Hepatocyte (in vitro differentiated cells): ENCODE measurements around the gene SLC26A1. TPM values are rescaled to one million over a fixed set of nuclear protein-coding genes. Genes with fewer than 3 reads are reported as not detected.
"Not testable (repeated sequence)": the region's sequence is repeated elsewhere in the genome, so short reads cannot be mapped to it uniquely, and the experiment has no call there.

Experiments
- DNase-seq: peaks from one replicate; pipeline ENCODE4 v3.0.0-alpha.2; 2016; ENCODE audit warnings: low spot score
- H2AFZ ChIP-seq: fragments of 200-600 bp; sonication (generic); 2 replicates; pipeline ENCODE4 v1.6.0; 2016; ENCODE audit warnings: antibody characterized with exemption, mild to moderate bottlenecking
- H3K27ac ChIP-seq: fragments of 200-600 bp; sonication (generic); 2 replicates; pipeline ENCODE4 v1.5.1; 2016; ENCODE audit warnings: mild to moderate bottlenecking
- H3K27me3 ChIP-seq: fragments of 200-600 bp; sonication (generic); 2 replicates; pipeline ENCODE4 v1.6.1; 2016
- H3K36me3 ChIP-seq: fragments of 200-600 bp; sonication (generic); replicated peaks from 2 replicates; pipeline ENCODE4 v1.5.1; 2016; ENCODE audit warnings: low read depth; ENCODE audit not compliant: insufficient read depth
- H3K4me1 ChIP-seq: fragments of 200-600 bp; sonication (generic); 2 replicates; pipeline ENCODE4 v1.5.1; 2016; ENCODE audit warnings: mild to moderate bottlenecking, moderate library complexity; ENCODE audit not compliant: insufficient read depth
- H3K4me2 ChIP-seq: fragments of 200-600 bp; sonication (generic); 2 replicates; pipeline ENCODE4 v1.6.0; 2016
- H3K4me3 ChIP-seq: fragments of 200-600 bp; sonication (generic); 2 replicates; pipeline ENCODE4 v1.5.1; 2016; ENCODE audit warnings: mild to moderate bottlenecking
- H3K79me2 ChIP-seq: fragments of 200-600 bp; sonication (generic); 2 replicates; pipeline ENCODE4 v1.6.0; 2017; ENCODE audit warnings: mild to moderate bottlenecking
- H3K9me2 ChIP-seq: fragments of 200-600 bp; sonication (generic); replicated peaks from 2 replicates; pipeline ENCODE4 v1.6.0; 2017; ENCODE audit warnings: mild to moderate bottlenecking; ENCODE audit not compliant: insufficient read depth
- H3K9me3 ChIP-seq: fragments of 200-600 bp; sonication (generic); 2 replicates; pipeline ENCODE4 v1.5.1; 2016; ENCODE audit warnings: low read depth, mild to moderate bottlenecking
- H4K20me1 ChIP-seq: fragments of 200-600 bp; sonication (generic); 2 replicates; pipeline ENCODE4 v1.6.0; 2016; ENCODE audit warnings: mild to moderate bottlenecking; ENCODE audit not compliant: insufficient read depth, poor library complexity, severe bottlenecking
- CTCF ChIP-seq: fragments of 200-600 bp; sonication (generic); IDR thresholded peaks from 2 replicates; pipeline ENCODE4 v1.5.1; 2016; ENCODE audit warnings: antibody characterized with exemption, mild to moderate bottlenecking; ENCODE audit not compliant: poor library complexity
- EZH2 ChIP-seq: fragments of 200-600 bp; sonication (generic); IDR thresholded peaks from 2 replicates; pipeline ENCODE4 v1.6.1; 2016; ENCODE audit warnings: antibody characterized with exemption, mild to moderate bottlenecking, borderline replicate concordance
- EZH2phosphoT487 ChIP-seq: fragments of 200-600 bp; sonication (generic); IDR thresholded peaks from one replicate; pipeline ENCODE4 v1.6.1; 2018; ENCODE audit warnings: antibody characterized with exemption, mild to moderate bottlenecking, low read depth, moderate library complexity; ENCODE audit not compliant: unreplicated experiment, severe bottlenecking
- WGBS: methylation state at CpG from one replicate; pipeline ENCODE4 v1.1.6; 2016; ENCODE audit warnings: low lambda C conversion rate; ENCODE audit errors: missing lambda C conversion rate; 5-methylcytosine and 5-hydroxymethylcytosine counted together
- polyA plus RNA-seq: library from polyadenylated mRNA; unstranded; fragments of >200 nt; fragmentation: Nextera tagmentation; extraction: Ambion mirVana; gene quantifications from 2 replicates; pipeline ENCODE4 v1.2.1, GENCODE V29; 2016
- total RNA-seq: library from RNA; depleted of rRNA; stranded (reverse); fragments of >200 nt; gene quantifications from 2 replicates; pipeline ENCODE4 v1.2.3, GENCODE V29; 2014

Gene SLC26A1
- total and polyA plus RNA-seq, 2 experiments from 2014 or later, result 9.0 to 12.6 TPM

GRCh38 chr4:978957-979701 lies 14.1 kb downstream of the SLC26A1 start:
- no peak overlapping the region for H2AFZ ChIP-seq
- H3K9me2 ChIP-seq, result no peaks in the 10 kb centered on the region
- no peaks in the 10 kb centered on the region for H3K4me1 ChIP-seq
- H4K20me1 ChIP-seq, result no peaks in the 10 kb centered on the region
- H3K9me3 ChIP-seq, result no peaks in the 10 kb centered on the region
- no peaks in the 10 kb centered on the region for H3K27me3 ChIP-seq
- H3K79me2 ChIP-seq, result peaks cover 4% of the 10 kb centered on the region
- DNase-seq, result no peak
- H3K36me3 ChIP-seq, result no peaks in the 10 kb centered on the region
- H3K4me2 ChIP-seq, result no peak overlapping the region
- no peak overlapping the region for H3K27ac ChIP-seq
- 65% methylated on average over 20 of the region's 20 CpGs for WGBS
- no peak overlapping the region for H3K4me3 ChIP-seq
- no peak for TF ChIP-seq CTCF
- TF ChIP-seq EZH2, result no peak
- TF ChIP-seq EZH2phosphoT487, result no peak

- H3K4me2 ChIP-seq, H3K36me3 ChIP-seq, DNase-seq, H3K4me3 ChIP-seq, H3K9me2 ChIP-seq, H4K20me1 ChIP-seq, H3K27ac ChIP-seq, H3K9me3 ChIP-seq, H3K27me3 ChIP-seq, H2AFZ ChIP-seq: not testable (repeated sequence)
- H3K4me1 ChIP-seq, result peaks cover 15% of the 10 kb centered on the region
- peaks cover 13% of the 10 kb centered on the region for H3K79me2 ChIP-seq
- 96% methylated on average over 14 of the region's 25 CpGs for WGBS
Measured at GRCh38 chr4:976016-976415, 17.2 kb downstream of the SLC26A1 start.

GRCh38 chr4:974668-975067 lies 18.5 kb downstream of the SLC26A1 start:
- DNase-seq, result no peak
- Histone ChIP-seq H3K27me3 (no peaks in the 10 kb centered on the region), H3K4me3 (no peak overlapping the region), H3K9me2 (no peaks in the 10 kb centered on the region), H3K4me1 (peaks cover 15% of the 10 kb centered on the region), H4K20me1 (no peaks in the 10 kb centered on the region), H3K79me2 (peaks cover 13% of the 10 kb centered on the region), H3K4me2 (no peak overlapping the region), H3K9me3 (no peaks in the 10 kb centered on the region), H2AFZ (no peak overlapping the region), H3K36me3 (no peaks in the 10 kb centered on the region), H3K27ac (no peak overlapping the region)
- TF ChIP-seq EZH2phosphoT487, result no peak
- no peak for TF ChIP-seq CTCF
- no peak for TF ChIP-seq EZH2
- WGBS, result 97% methylated on average over 9 of the region's 9 CpGs

GRCh38 chr4:973431-974397 lies 19.5 kb downstream of the SLC26A1 start, which contains the start of gene DGKQ:
Gene DGKQ, minus strand, starts transcription at chr4:973569. Its CDS starts 87 bp downstream, at chr4:973482.
- H3K4me1 ChIP-seq, result peaks cover 15% of the 10 kb centered on the region
- H2AFZ ChIP-seq, result peak within 1 kb of the TSS; percentile 45
- H3K27ac ChIP-seq, result no peak within 1 kb of the TSS
- H3K4me3 ChIP-seq, result peak within 1 kb of the TSS; percentile 89
- no peaks in the 10 kb centered on the region for H3K9me2 ChIP-seq
- WGBS, result 65% methylated on average over 46 of the region's 123 CpGs
- peaks cover 13% of the 10 kb centered on the region for H3K79me2 ChIP-seq
- H3K4me2 ChIP-seq, result peak within 1 kb of the TSS; percentile 99
- no peak for TF ChIP-seq CTCF
- H3K36me3 ChIP-seq, result no peaks in the 10 kb centered on the region
- no peaks in the 10 kb centered on the region for H4K20me1 ChIP-seq
- H3K9me3 ChIP-seq, result no peaks in the 10 kb centered on the region
- DNase-seq, result peak; percentile 95
- H3K27me3 ChIP-seq, result no peaks in the 10 kb centered on the region
